Mesenchymal stem cell (in vitro differentiated cells and primary cell): ENCODE measurements around the gene MARS1.
"Not testable (repeated sequence)": the region's sequence is repeated elsewhere in the genome, so short reads cannot be mapped to it uniquely, and the experiment has no call there.

Experiments
- DNase-seq: peaks from one replicate; pipeline ENCODE4 v3.0.0-alpha.2; 2013
- H2AFZ ChIP-seq: one replicate; pipeline ENCODE4 v1.6.1; 2013; ENCODE audit warnings: low read depth, mild to moderate bottlenecking, control low read depth, inconsistent platforms, low read length, moderate library complexity
- H2AK5ac ChIP-seq: 2 replicates; pipeline ENCODE4 v1.6.1; 2013; ENCODE audit warnings: low read length, moderate library complexity, mild to moderate bottlenecking, inconsistent platforms; ENCODE audit not compliant: severe bottlenecking
- H2BK120ac ChIP-seq: one replicate; pipeline ENCODE4 v1.6.1; 2013; ENCODE audit warnings: low read depth, mild to moderate bottlenecking, inconsistent platforms, low read length, moderate library complexity
- H2BK12ac ChIP-seq, 2 experiments: one replicate each; pipeline ENCODE4 v1.6.1; 2013; ENCODE audit warnings: inconsistent platforms in 2 of 2, low read length in 2 of 2, mild to moderate bottlenecking in 2 of 2, moderate library complexity in 2 of 2, control low read depth in 1 of 2
- H2BK15ac ChIP-seq: one replicate; pipeline ENCODE4 v1.6.1; 2013; ENCODE audit warnings: mild to moderate bottlenecking, low read depth, inconsistent platforms; ENCODE audit not compliant: poor library complexity, severe bottlenecking
- H2BK5ac ChIP-seq: 2 replicates; pipeline ENCODE4 v1.6.1; 2013; ENCODE audit warnings: low read depth, mild to moderate bottlenecking, low read length, control low read depth, inconsistent platforms; ENCODE audit not compliant: poor library complexity, severe bottlenecking
- H3K14ac ChIP-seq, 2 experiments: one replicate each; pipeline ENCODE4 v1.6.1; 2013; ENCODE audit warnings: inconsistent platforms in 2 of 2, low read length in 2 of 2, control low read depth in 1 of 2, mild to moderate bottlenecking in 1 of 2, moderate library complexity in 1 of 2
- H3K18ac ChIP-seq, 2 experiments: one replicate each; pipeline ENCODE4 v1.6.1; 2013; ENCODE audit warnings: inconsistent platforms in 2 of 2, low read length in 2 of 2, control low read depth in 1 of 2, low read depth in 1 of 2, mild to moderate bottlenecking in 1 of 2
- H3K23ac ChIP-seq, 2 experiments: one replicate each; pipeline ENCODE4 v1.6.1; 2013; ENCODE audit warnings: inconsistent platforms in 2 of 2, low read length in 2 of 2, mild to moderate bottlenecking in 2 of 2, moderate library complexity in 2 of 2, control low read depth in 1 of 2
- H3K27ac ChIP-seq: 2 replicates; pipeline ENCODE4 v1.5.1; 2013; ENCODE audit warnings: mild to moderate bottlenecking, moderate library complexity, low read length, control low read depth, inconsistent platforms; ENCODE audit not compliant: poor library complexity, severe bottlenecking
- H3K27me3 ChIP-seq, 2 experiments: 2 replicates each; pipeline versions ENCODE4 v1.6.1 to v1.7.0; 2013; ENCODE audit warnings: low read length in 2 of 2, mild to moderate bottlenecking in 2 of 2, moderate library complexity in 2 of 2, control low read depth in 1 of 2, inconsistent platforms in 1 of 2; ENCODE audit not compliant: control insufficient read depth in 1 of 2, insufficient read depth in 1 of 2
- H3K36me3 ChIP-seq, 2 experiments: 2 replicates each; pipeline versions ENCODE4 v1.6.1 to v1.7.0; 2013; ENCODE audit warnings: low read length in 2 of 2, control low read depth in 1 of 2, inconsistent platforms in 1 of 2, low read depth in 1 of 2, mild to moderate bottlenecking in 1 of 2; ENCODE audit not compliant: insufficient read depth in 2 of 2, control insufficient read depth in 1 of 2
- H3K4ac ChIP-seq, 2 experiments: one replicate each; pipeline ENCODE4 v1.6.1; 2013; ENCODE audit warnings: inconsistent platforms in 2 of 2, low read length in 2 of 2, mild to moderate bottlenecking in 2 of 2, moderate library complexity in 2 of 2, control low read depth in 1 of 2, low read depth in 1 of 2
- H3K4me1 ChIP-seq: 2 replicates; pipeline ENCODE4 v1.6.1; 2013; ENCODE audit warnings: low read depth, low read length, control low read depth; ENCODE audit not compliant: control insufficient read depth, insufficient read depth
- H3K4me2 ChIP-seq: 2 replicates; pipeline ENCODE4 v1.6.1; 2013; ENCODE audit warnings: low read length, mild to moderate bottlenecking, inconsistent platforms; ENCODE audit not compliant: poor library complexity, severe bottlenecking
- H3K4me3 ChIP-seq, 2 experiments: 2 replicates each; pipeline versions ENCODE4 v1.5.1 to v1.7.0; 2013; ENCODE audit warnings: low read length in 2 of 2, mild to moderate bottlenecking in 2 of 2, control low read depth in 1 of 2, low read depth in 1 of 2; ENCODE audit not compliant: insufficient read depth in 1 of 2
- H3K79me1 ChIP-seq: replicated peaks from 2 replicates; pipeline ENCODE4 v1.6.1; 2013; ENCODE audit warnings: mild to moderate bottlenecking, control low read depth, low read length, inconsistent platforms; ENCODE audit not compliant: poor library complexity, severe bottlenecking
- H3K9ac ChIP-seq: 2 replicates; pipeline ENCODE4 v1.7.0; 2013; ENCODE audit warnings: mild to moderate bottlenecking, low read length, moderate library complexity
- H3K9me3 ChIP-seq: 2 replicates; pipeline ENCODE4 v1.7.0; 2013; ENCODE audit warnings: mild to moderate bottlenecking, low read length; ENCODE audit not compliant: control insufficient read depth
- H4K8ac ChIP-seq: one replicate; pipeline ENCODE4 v1.6.1; 2013; ENCODE audit warnings: inconsistent platforms, mild to moderate bottlenecking, low read length, moderate library complexity
- H4K91ac ChIP-seq: one replicate; pipeline ENCODE4 v1.6.1; 2013; ENCODE audit warnings: mild to moderate bottlenecking, low read length, inconsistent platforms
- WGBS: methylation state at CpG from one replicate; pipeline ENCODE4 v1.1.7; 2013; ENCODE audit warnings: mixed read lengths; 5-methylcytosine and 5-hydroxymethylcytosine counted together

Gene MARS1

GRCh38 chr12:57560516-57560915, 72.6 kb downstream of the MARS1 start:
- Histone ChIP-seq H2AK5ac (no peak overlapping the region), H3K27me3 (peaks cover 14 to 24% of the 10 kb centered on the region in 2 experiments), H3K18ac (no peak overlapping the region), H3K9me3 (peaks cover 3% of the 10 kb centered on the region), H2BK15ac (no peak overlapping the region), H2AFZ (no peak overlapping the region), H4K91ac (no peak overlapping the region), H2BK120ac (no peak overlapping the region), H3K4me3 (no peak overlapping the region), H3K27ac (no peak overlapping the region), H3K9ac (no peak overlapping the region), H2BK5ac (no peak overlapping the region), H3K4me1 (no peaks in the 10 kb centered on the region), H3K4ac (no peak overlapping the region), H3K23ac (no peak overlapping the region), H3K14ac (no peak overlapping the region), H3K79me1 (no peaks in the 10 kb centered on the region), H3K36me3 (no peaks in the 10 kb centered on the region), H3K4me2 (no peak overlapping the region), H4K8ac (no peak overlapping the region), H2BK12ac (no peak overlapping the region)
- WGBS = 96% methylated on average over 2 of the region's 2 CpGs
- DNase-seq = no peak

GRCh38 chr12:57561117-57561516, 73.2 kb downstream of the MARS1 start:
- not testable (repeated sequence) for H3K9me3 ChIP-seq, H3K14ac ChIP-seq, H2AFZ ChIP-seq, H3K23ac ChIP-seq, H2BK12ac ChIP-seq, H2AK5ac ChIP-seq, DNase-seq, H4K8ac ChIP-seq, H3K4ac ChIP-seq, H3K36me3 ChIP-seq, H3K18ac ChIP-seq, H3K9ac ChIP-seq, H2BK15ac ChIP-seq, H3K4me2 ChIP-seq, H3K27ac ChIP-seq, H2BK120ac ChIP-seq, H4K91ac ChIP-seq, H3K4me3 ChIP-seq, H2BK5ac ChIP-seq, H3K79me1 ChIP-seq, H3K4me1 ChIP-seq
- H3K27me3 ChIP-seq = peaks cover 14 to 24% of the 10 kb centered on the region in 2 experiments
- no CpG with 5 or more reads among the region's 1 CpG for WGBS

- Histone ChIP-seq H3K36me3 (peaks cover 0 to 5% of the 10 kb centered on the region in 2 experiments), H3K27me3 (peaks cover 18 to 24% of the 10 kb centered on the region in 2 experiments)
- WGBS = 70% methylated on average over 3 of the region's 4 CpGs
Measured at GRCh38 chr12:57563358-57563757, 75.5 kb downstream of the MARS1 start.

GRCh38 chr12:57564178-57564740, 76.4 kb downstream of the MARS1 start:
- no peak overlapping the region for H3K14ac ChIP-seq
- H3K9ac ChIP-seq = no peak overlapping the region
- H2BK120ac ChIP-seq = no peak overlapping the region
- no peaks in the 10 kb centered on the region for H3K79me1 ChIP-seq
- H3K27ac ChIP-seq = no peak overlapping the region
- no peak overlapping the region for H2AK5ac ChIP-seq
- H3K4me3 ChIP-seq = no peak overlapping the region
- H3K9me3 ChIP-seq = peaks cover 3% of the 10 kb centered on the region
- no peak overlapping the region for H2AFZ ChIP-seq
- H2BK5ac ChIP-seq = no peak overlapping the region
- no peak overlapping the region for H2BK12ac ChIP-seq
- no peak overlapping the region for H4K8ac ChIP-seq
- H3K4me2 ChIP-seq = no peak overlapping the region
- H3K23ac ChIP-seq = no peak overlapping the region
- WGBS = 86% methylated on average over 6 of the region's 7 CpGs
- H3K4ac ChIP-seq = no peak overlapping the region
- no peaks in the 10 kb centered on the region for H3K4me1 ChIP-seq
- H3K18ac ChIP-seq = no peak overlapping the region
- no peak overlapping the region for H2BK15ac ChIP-seq
- no peak overlapping the region for H4K91ac ChIP-seq
- H3K36me3 ChIP-seq = peaks cover 0 to 8% of the 10 kb centered on the region in 2 experiments
- H3K27me3 ChIP-seq = peaks cover 19 to 31% of the 10 kb centered on the region in 2 experiments
- no peak for DNase-seq

More at GRCh38 chr12:57563358-57563757, 75.5 kb downstream of the MARS1 start:
- Histone ChIP-seq H3K4ac (no peak overlapping the region), H3K4me2 (no peak overlapping the region), H3K79me1 (no peaks in the 10 kb centered on the region), H2BK12ac (no peak overlapping the region), H3K9ac (no peak overlapping the region), H2AK5ac (no peak overlapping the region), H3K14ac (no peak overlapping the region), H3K4me3 (no peak overlapping the region), H3K4me1 (no peaks in the 10 kb centered on the region), H3K9me3 (peaks cover 3% of the 10 kb centered on the region), H4K91ac (no peak overlapping the region), H3K23ac (no peak overlapping the region), H2BK5ac (no peak overlapping the region), H2AFZ (no peak overlapping the region), H2BK120ac (no peak overlapping the region), H3K18ac (no peak overlapping the region), H4K8ac (no peak overlapping the region), H2BK15ac (no peak overlapping the region), H3K27ac (no peak overlapping the region)
- no peak for DNase-seq
